Measurements from ENCODE around the gene RAVER1.

DNA sequence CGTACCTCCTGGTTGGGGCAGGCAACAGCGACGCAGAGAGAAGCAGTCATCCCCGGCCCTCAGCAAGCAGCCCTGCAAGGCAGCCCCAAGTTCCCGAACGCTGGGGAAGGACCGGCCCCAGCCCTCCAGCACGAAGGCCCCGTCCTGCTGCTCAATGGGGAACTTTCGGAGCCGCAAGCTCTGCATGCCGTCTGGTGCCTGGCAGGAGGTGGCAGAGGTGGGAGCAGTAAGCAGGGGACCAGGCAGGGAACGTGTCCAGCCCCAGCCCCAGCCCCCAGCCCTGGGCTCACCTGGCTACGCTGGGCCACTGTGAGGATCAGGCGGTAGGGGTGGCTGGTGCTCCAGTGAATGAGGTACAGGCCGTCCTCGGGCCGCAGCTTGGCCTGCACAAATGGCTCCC, 28.9 kb upstream of the RAVER1 start:
- TF ChIP-seq OVOL2 (CRISPR knock-in tag; IDR thresholded peaks at IDR 0.05; ENCODE audit: borderline replicate concordance), result no peak
- TF ChIP-seq CBFB (CRISPR knock-in tag; IDR thresholded peaks at IDR 0.05; ENCODE audit: low read depth), result no peak
- TF ChIP-seq ATF1 (CRISPR knock-in tag; IDR thresholded peaks at IDR 0.05), result no peak
- TF ChIP-seq, protein P1, sequence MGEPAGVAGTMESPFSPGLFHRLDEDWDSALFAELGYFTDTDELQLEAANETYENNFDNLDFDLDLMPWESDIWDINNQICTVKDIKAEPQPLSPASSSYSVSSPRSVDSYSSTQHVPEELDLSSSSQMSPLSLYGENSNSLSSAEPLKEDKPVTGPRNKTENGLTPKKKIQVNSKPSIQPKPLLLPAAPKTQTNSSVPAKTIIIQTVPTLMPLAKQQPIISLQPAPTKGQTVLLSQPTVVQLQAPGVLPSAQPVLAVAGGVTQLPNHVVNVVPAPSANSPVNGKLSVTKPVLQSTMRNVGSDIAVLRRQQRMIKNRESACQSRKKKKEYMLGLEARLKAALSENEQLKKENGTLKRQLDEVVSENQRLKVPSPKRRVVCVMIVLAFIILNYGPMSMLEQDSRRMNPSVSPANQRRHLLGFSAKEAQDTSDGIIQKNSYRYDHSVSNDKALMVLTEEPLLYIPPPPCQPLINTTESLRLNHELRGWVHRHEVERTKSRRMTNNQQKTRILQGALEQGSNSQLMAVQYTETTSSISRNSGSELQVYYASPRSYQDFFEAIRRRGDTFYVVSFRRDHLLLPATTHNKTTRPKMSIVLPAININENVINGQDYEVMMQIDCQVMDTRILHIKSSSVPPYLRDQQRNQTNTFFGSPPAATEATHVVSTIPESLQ (CRISPR knock-in tag; IDR thresholded peaks at IDR 0.05), result no peak
- TF ChIP-seq, protein P2, sequence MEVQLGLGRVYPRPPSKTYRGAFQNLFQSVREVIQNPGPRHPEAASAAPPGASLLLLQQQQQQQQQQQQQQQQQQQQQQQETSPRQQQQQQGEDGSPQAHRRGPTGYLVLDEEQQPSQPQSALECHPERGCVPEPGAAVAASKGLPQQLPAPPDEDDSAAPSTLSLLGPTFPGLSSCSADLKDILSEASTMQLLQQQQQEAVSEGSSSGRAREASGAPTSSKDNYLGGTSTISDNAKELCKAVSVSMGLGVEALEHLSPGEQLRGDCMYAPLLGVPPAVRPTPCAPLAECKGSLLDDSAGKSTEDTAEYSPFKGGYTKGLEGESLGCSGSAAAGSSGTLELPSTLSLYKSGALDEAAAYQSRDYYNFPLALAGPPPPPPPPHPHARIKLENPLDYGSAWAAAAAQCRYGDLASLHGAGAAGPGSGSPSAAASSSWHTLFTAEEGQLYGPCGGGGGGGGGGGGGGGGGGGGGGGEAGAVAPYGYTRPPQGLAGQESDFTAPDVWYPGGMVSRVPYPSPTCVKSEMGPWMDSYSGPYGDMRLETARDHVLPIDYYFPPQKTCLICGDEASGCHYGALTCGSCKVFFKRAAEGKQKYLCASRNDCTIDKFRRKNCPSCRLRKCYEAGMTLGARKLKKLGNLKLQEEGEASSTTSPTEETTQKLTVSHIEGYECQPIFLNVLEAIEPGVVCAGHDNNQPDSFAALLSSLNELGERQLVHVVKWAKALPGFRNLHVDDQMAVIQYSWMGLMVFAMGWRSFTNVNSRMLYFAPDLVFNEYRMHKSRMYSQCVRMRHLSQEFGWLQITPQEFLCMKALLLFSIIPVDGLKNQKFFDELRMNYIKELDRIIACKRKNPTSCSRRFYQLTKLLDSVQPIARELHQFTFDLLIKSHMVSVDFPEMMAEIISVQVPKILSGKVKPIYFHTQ (CRISPR knock-in tag; IDR thresholded peaks at IDR 0.05), result no peak
- TF ChIP-seq, protein P3, sequence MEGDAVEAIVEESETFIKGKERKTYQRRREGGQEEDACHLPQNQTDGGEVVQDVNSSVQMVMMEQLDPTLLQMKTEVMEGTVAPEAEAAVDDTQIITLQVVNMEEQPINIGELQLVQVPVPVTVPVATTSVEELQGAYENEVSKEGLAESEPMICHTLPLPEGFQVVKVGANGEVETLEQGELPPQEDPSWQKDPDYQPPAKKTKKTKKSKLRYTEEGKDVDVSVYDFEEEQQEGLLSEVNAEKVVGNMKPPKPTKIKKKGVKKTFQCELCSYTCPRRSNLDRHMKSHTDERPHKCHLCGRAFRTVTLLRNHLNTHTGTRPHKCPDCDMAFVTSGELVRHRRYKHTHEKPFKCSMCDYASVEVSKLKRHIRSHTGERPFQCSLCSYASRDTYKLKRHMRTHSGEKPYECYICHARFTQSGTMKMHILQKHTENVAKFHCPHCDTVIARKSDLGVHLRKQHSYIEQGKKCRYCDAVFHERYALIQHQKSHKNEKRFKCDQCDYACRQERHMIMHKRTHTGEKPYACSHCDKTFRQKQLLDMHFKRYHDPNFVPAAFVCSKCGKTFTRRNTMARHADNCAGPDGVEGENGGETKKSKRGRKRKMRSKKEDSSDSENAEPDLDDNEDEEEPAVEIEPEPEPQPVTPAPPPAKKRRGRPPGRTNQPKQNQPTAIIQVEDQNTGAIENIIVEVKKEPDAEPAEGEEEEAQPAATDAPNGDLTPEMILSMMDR (IDR thresholded peaks at IDR 0.05), result no peak

Data from WTC11 (cell line).